Uterus (tissue), 2 donors: ENCODE measurements around the gene AFG1L.

Experiments
- CTCF ChIP-seq, 4 experiments: fragments of 200-600 bp in 2 of 4; fragments of 450-650 bp in 2 of 4; sonication (generic) in 2 of 4; IDR thresholded peaks; one replicate each; pipeline ENCODE4 v1.5.1; 2016 to 2019; ENCODE audit warnings: antibody characterized with exemption in 4 of 4, mild to moderate bottlenecking in 2 of 4, moderate library complexity in 1 of 4
- POLR2A ChIP-seq, 2 donors: fragments of 450-650 bp; IDR thresholded peaks; one replicate each; pipeline ENCODE4 v1.6.1; 2016; ENCODE audit warnings: antibody characterized with exemption in 2 of 2, mild to moderate bottlenecking in 1 of 2, moderate library complexity in 1 of 2

GRCh38 chr6:108492131-108492766 lies 197.4 kb downstream of the AFG1L start:
- TF ChIP-seq CTCF (IDR thresholded peaks at IDR 0.05) (peak; percentile 21 to 55 (median 40)), POLR2A (IDR thresholded peaks at IDR 0.05) (no peak)
